Neural progenitor cell (in vitro differentiated cells): ENCODE measurements around the gene SRP72. TPM values are rescaled to one million over a fixed set of nuclear protein-coding genes. Genes with fewer than 3 reads are reported as not detected.

Experiments used
- DNase-seq: peaks from one replicate; pipeline ENCODE4 v3.0.0-alpha.2; 2016; ENCODE audit warnings: low spot score
- H2AFZ ChIP-seq: fragments of 200-600 bp; sonication (generic); replicated peaks from 2 replicates; pipeline ENCODE4 v1.6.1; 2016; ENCODE audit warnings: antibody characterized with exemption
- H3F3A ChIP-seq: fragments of 200-600 bp; sonication (generic); 2 replicates; pipeline ENCODE4 v1.6.1; 2016; ENCODE audit warnings: antibody characterized with exemption, low read depth
- H3K27ac ChIP-seq: fragments of 200-600 bp; sonication (generic); 2 replicates; pipeline ENCODE4 v1.5.1; 2016; ENCODE audit warnings: mild to moderate bottlenecking
- H3K27me3 ChIP-seq: fragments of 200-600 bp; sonication (generic); 2 replicates; pipeline ENCODE4 v1.6.1; 2016; ENCODE audit warnings: mild to moderate bottlenecking, moderate library complexity
- H3K36me3 ChIP-seq: fragments of 200-600 bp; sonication (generic); 2 replicates; pipeline ENCODE4 v1.5.1; 2016
- H3K4me1 ChIP-seq: fragments of 200-600 bp; sonication (generic); 2 replicates; pipeline ENCODE4 v1.6.1; 2016; ENCODE audit warnings: mixed run types
- H3K4me2 ChIP-seq: fragments of 200-600 bp; sonication (generic); 2 replicates; pipeline ENCODE4 v1.6.1; 2016
- H3K4me3 ChIP-seq: fragments of 200-600 bp; sonication (generic); 2 replicates; pipeline ENCODE4 v1.5.1; 2016
- H3K79me2 ChIP-seq: fragments of 200-600 bp; sonication (generic); 2 replicates; pipeline ENCODE4 v1.6.1; 2016; ENCODE audit warnings: low read depth
- H3K9ac ChIP-seq: fragments of 200-600 bp; sonication (generic); 2 replicates; pipeline ENCODE4 v1.6.1; 2016
- H3K9me3 ChIP-seq: fragments of 200-600 bp; sonication (generic); 2 replicates; pipeline ENCODE4 v1.5.1; 2016; ENCODE audit warnings: low read depth
- H4K20me1 ChIP-seq: fragments of 200-600 bp; sonication (generic); 2 replicates; pipeline ENCODE4 v1.6.1; 2016; ENCODE audit warnings: low read depth
- H3K27ac Mint-ChIP-seq: 3 replicates; pipeline ENCODE4 v1.8.0; 2021; ENCODE audit warnings: mixed read lengths
- H3K27me3 Mint-ChIP-seq: 2 replicates; pipeline ENCODE4 v1.8.0; 2022; ENCODE audit warnings: low read depth, mild to moderate bottlenecking, inconsistent platforms, moderate library complexity, mixed read lengths; ENCODE audit not compliant: insufficient read depth
- H3K36me3 Mint-ChIP-seq: 3 replicates; pipeline ENCODE4 v1.8.0; 2021; ENCODE audit warnings: mixed read lengths
- H3K4me1 Mint-ChIP-seq: 3 replicates; pipeline ENCODE4 v1.8.0; 2021; ENCODE audit warnings: mixed read lengths
- H3K4me3 Mint-ChIP-seq: 3 replicates; pipeline ENCODE4 v1.8.0; 2021; ENCODE audit warnings: mild to moderate bottlenecking, moderate library complexity, mixed read lengths
- H3K9me3 Mint-ChIP-seq: 3 replicates; pipeline ENCODE4 v1.8.0; 2020; ENCODE audit warnings: mixed read lengths
- EZH2 ChIP-seq: fragments of 200-600 bp; sonication (generic); IDR thresholded peaks from 2 replicates; pipeline ENCODE4 v1.6.1; 2017; ENCODE audit warnings: antibody characterized with exemption, mild to moderate bottlenecking, moderate library complexity
- EZH2phosphoT487 ChIP-seq: fragments of 200-600 bp; sonication (generic); IDR thresholded peaks from 2 replicates; pipeline ENCODE4 v1.6.1; 2017; ENCODE audit warnings: antibody characterized with exemption
- total RNA-seq: library from RNA; depleted of rRNA; stranded (reverse); fragments of >200 nt; gene quantifications from 2 replicates; pipeline ENCODE4 v1.2.3, GENCODE V29; 2015; ENCODE audit warnings: low replicate concordance
- TF ChIP-seq, protein P1 (sequence below): fragments of 200-600 bp; sonication (generic); IDR thresholded peaks from 2 replicates; pipeline ENCODE4 v1.5.1; 2017; ENCODE audit warnings: antibody characterized with exemption, mild to moderate bottlenecking

Gene SRP72
- total RNA-seq, 1 donor from 2014 or later, result 114 TPM

DNA sequence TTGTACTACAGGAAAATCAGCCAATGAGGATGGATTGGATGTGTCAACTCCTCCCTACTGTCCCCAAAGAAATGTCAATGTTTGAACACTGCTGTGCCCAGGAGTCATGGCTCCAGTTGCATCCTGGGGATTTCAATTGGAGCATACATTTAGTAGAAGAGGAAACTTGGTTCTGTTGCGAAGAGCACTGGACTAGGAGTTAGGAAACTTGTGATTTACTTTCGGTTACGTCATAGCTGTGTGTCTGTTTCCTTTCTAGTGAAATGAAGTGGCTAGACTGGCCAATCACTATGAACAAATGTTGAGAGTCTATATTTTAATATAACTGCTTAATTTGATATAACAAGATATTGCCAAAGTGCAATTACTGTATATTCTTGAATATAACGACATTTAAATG, 73.4 kb downstream of the SRP72 start:
- no peaks in the 10 kb centered on the region for H3K36me3 ChIP-seq
- Mint-ChIP-seq H3K27ac (no peak overlapping the region), H3K36me3 (no peaks in the 10 kb centered on the region), H3K4me1 (peaks cover 2% of the 10 kb centered on the region), H3K4me3 (no peak overlapping the region), H3K9me3 (no peaks in the 10 kb centered on the region), H3K27me3 (no peaks in the 10 kb centered on the region)
- TF ChIP-seq EZH2 (no peak), EZH2phosphoT487 (no peak)
- TF ChIP-seq, protein P1, sequence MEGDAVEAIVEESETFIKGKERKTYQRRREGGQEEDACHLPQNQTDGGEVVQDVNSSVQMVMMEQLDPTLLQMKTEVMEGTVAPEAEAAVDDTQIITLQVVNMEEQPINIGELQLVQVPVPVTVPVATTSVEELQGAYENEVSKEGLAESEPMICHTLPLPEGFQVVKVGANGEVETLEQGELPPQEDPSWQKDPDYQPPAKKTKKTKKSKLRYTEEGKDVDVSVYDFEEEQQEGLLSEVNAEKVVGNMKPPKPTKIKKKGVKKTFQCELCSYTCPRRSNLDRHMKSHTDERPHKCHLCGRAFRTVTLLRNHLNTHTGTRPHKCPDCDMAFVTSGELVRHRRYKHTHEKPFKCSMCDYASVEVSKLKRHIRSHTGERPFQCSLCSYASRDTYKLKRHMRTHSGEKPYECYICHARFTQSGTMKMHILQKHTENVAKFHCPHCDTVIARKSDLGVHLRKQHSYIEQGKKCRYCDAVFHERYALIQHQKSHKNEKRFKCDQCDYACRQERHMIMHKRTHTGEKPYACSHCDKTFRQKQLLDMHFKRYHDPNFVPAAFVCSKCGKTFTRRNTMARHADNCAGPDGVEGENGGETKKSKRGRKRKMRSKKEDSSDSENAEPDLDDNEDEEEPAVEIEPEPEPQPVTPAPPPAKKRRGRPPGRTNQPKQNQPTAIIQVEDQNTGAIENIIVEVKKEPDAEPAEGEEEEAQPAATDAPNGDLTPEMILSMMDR, result no peak
- no peaks in the 10 kb centered on the region for H3K9me3 ChIP-seq
- no peak overlapping the region for H3K4me3 ChIP-seq
- no peak for DNase-seq
- H3K79me2 ChIP-seq, result no peaks in the 10 kb centered on the region
- H4K20me1 ChIP-seq, result no peaks in the 10 kb centered on the region
- peak overlapping the region; percentile 24 for H2AFZ ChIP-seq
- H3K27ac ChIP-seq, result no peak overlapping the region
- no peak overlapping the region for H3K9ac ChIP-seq
- H3F3A ChIP-seq, result no peaks in the 10 kb centered on the region
- peaks cover 15% of the 10 kb centered on the region for H3K27me3 ChIP-seq
- no peak overlapping the region for H3K4me2 ChIP-seq
- H3K4me1 ChIP-seq, result no peaks in the 10 kb centered on the region

DNA sequence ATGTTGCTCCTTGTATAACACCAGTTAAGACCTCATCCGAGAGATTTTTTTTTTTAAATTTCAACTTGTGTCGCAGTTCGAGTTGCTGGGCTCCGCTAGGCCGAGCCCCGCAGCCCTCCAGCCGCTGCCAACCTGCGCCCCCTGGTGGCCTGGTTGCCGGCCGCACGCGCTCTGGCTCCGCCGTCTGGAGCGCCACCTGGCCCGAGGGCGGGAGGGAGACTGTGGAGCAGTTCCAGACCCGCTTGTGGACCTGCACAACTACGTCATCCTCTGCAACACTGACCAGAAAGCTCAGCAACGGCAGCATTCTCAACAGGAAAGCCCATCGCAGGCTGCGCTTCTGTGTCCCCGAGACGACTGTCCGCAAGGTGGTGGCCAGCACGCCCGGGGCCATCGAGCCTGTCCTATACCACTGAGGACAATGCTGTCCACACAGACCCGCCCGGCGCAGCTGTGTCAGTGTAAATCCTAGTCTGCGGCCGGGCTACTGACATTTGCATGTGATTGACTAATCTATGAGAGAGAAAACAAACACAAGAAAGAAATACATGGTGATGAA, 77.2 kb downstream of the SRP72 start:
- H4K20me1 ChIP-seq, result no peaks in the 10 kb centered on the region
- H3K4me1 Mint-ChIP-seq, result peaks cover 2% of the 10 kb centered on the region
- H3K27ac Mint-ChIP-seq, result no peak overlapping the region
- H3K9me3 Mint-ChIP-seq, result no peaks in the 10 kb centered on the region
- H3K36me3 ChIP-seq, result no peaks in the 10 kb centered on the region
- peaks cover 24% of the 10 kb centered on the region for H3K27me3 ChIP-seq
- H3K27ac ChIP-seq, result no peak overlapping the region
- H3K4me3 Mint-ChIP-seq, result peak overlapping the region; percentile 78
- no peak for TF ChIP-seq EZH2phosphoT487
- TF ChIP-seq, protein P1, result peak; percentile 99
- TF ChIP-seq EZH2, result peak; percentile 64
- no peaks in the 10 kb centered on the region for H3K4me1 ChIP-seq
- no peaks in the 10 kb centered on the region for H3K27me3 Mint-ChIP-seq
- peak overlapping the region; percentile 95 for H2AFZ ChIP-seq
- H3F3A ChIP-seq, result no peaks in the 10 kb centered on the region
- no peaks in the 10 kb centered on the region for H3K9me3 ChIP-seq
- H3K36me3 Mint-ChIP-seq, result no peaks in the 10 kb centered on the region
- peak overlapping the region; percentile 72 for H3K4me2 ChIP-seq
- H3K79me2 ChIP-seq, result no peaks in the 10 kb centered on the region
- no peak overlapping the region for H3K9ac ChIP-seq
- peak overlapping the region; percentile 40 for H3K4me3 ChIP-seq
- peak; percentile 91 for DNase-seq

DNA sequence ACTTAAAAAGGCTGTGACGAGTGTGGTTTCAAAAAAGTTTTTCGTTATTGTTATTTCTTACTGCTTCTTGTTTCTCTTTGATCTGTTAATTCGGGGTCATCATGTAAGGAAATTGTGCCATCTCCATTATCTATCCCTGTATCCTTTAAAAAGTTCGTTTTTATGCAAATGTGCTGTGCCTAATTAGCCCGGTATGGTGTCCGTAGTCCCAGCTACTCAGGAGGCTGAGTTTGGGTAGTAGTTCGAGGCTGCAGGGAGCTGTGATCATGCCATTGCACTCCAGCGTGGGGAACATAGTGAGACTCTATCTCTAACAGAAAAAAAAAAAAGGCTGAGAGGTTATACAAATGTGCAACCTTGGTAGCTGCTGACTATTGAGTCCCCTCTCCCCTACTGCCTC, 83.2 kb downstream of the SRP72 start:
- Histone ChIP-seq H3K36me3 (no peaks in the 10 kb centered on the region), H3F3A (no peaks in the 10 kb centered on the region), H3K4me2 (no peak overlapping the region), H4K20me1 (no peaks in the 10 kb centered on the region), H3K27me3 (peaks cover 11% of the 10 kb centered on the region), H2AFZ (no peak overlapping the region), H3K27ac (no peak overlapping the region), H3K79me2 (no peaks in the 10 kb centered on the region), H3K9me3 (no peaks in the 10 kb centered on the region), H3K4me1 (no peaks in the 10 kb centered on the region), H3K4me3 (no peak overlapping the region), H3K9ac (no peak overlapping the region)
- Mint-ChIP-seq H3K9me3 (peaks cover 3% of the 10 kb centered on the region), H3K4me3 (no peak overlapping the region), H3K27ac (no peak overlapping the region), H3K27me3 (no peaks in the 10 kb centered on the region), H3K4me1 (no peaks in the 10 kb centered on the region), H3K36me3 (no peaks in the 10 kb centered on the region)
- TF ChIP-seq EZH2phosphoT487 (no peak), EZH2 (no peak)
- TF ChIP-seq, protein P1, result no peak
- DNase-seq, result no peak
